Activated CD4-positive, CD25-positive, alpha-beta regulatory T cell (primary cell): Measurements from ENCODE around the gene MTA3.

Source experiments
- DNase-seq, 4 experiments: peaks; one replicate each; lab custom pipeline; 2025; lab: John Stamatoyannopoulos, UW

MTA3 gene

DNA sequence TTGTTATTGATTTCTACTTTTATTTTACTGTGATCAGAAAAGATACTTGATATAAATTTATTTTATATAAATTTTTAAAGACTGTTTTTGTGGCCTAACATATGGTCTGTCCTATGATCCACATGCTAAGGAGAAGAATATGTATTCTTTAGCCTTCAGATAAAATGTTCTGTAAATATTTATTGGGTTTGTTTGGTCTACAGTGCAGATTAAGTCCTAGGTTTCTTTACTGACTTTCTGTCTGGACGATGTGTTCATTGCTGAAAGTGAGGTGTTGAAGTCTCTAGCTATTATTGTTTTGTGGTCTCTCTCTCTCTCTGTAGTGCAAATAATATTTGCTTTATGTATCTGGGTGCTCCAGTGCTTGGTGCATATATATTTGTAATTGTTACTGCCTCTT lies 165.4 kb downstream of the MTA3 start:
- no peak for DNase-seq

- DNase-seq = no peak
Observed at GRCh38 chr2:42736598-42737322, 168.3 kb downstream of the MTA3 start.

- DNase-seq = no peak
Observed at GRCh38 chr2:42741140-42741539, 172.7 kb downstream of the MTA3 start.

DNA sequence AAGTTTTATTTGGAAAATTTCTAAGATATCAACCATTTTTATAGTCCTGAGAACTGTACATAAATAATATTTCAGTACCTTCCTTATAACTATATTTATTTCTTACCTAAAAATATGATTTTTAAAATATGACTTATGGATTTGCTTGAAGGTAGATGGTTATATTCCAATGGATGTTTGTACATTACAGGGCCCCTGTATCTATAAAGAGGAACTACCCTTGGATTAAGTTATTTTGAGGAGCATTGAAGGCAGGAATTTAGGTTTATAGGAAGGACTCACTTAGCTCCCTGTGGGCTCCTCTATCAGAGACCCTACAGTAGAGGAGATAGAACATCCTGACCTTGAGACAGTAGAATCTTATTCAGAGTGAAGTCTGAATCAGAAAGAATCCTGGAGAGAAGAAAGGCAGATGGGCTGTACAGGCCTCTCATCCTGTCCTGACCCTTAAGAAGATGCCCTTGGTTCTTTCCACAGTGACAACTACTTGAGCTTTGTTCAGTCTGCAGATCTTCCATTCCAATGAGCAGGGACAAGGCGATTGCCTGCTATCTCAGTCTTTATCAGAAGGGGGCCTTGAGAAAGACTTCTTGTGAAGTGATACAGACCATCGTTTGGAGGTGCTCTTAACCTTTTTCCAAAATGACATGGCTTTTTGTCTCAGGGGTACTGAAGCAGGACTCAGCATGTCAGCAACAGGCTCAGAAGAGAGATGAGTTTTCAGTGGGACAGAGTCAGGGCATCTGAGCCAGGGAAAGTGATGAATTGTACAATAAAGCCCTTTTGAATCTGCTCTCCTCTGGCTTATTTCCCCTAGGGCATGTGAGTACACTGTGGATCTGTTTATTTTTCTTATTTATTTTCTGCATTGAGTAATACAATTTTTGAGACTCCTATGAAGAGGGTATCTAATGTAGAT lies 174.6 kb downstream of the MTA3 start:
- DNase-seq = no peak

- no peak for DNase-seq
Observed at GRCh38 chr2:42743659-42743990, 175.2 kb downstream of the MTA3 start.

DNA sequence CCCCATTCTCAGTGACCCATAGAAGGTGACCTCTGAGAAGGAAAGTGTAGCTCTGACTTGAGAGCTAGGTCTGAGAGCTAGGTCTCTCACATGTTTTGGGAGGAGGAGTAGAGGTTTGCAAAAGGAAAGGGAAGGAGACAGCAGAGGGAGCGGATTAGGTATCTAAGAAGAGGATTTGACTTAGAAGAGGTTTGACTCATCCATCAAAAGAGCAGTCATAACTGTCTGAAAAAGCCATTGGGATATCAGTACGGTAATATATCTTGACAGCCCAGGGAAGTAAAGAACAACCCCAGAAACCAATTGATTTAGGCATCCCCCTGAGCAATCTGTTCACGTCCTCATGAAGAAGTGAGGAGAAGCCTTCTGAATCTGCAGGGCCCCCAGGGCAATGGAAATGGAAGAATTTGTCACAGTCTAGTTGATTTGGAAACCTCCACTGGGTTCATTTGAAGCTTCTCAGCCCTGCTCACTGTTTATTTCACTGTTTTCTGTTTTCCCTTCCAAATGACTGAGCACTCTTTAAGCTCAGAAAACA lies 176.2 kb downstream of the MTA3 start:
- DNase-seq = no peak

GRCh38 chr2:42747422-42747821 lies 179.0 kb downstream of the MTA3 start:
- no peak for DNase-seq

DNA sequence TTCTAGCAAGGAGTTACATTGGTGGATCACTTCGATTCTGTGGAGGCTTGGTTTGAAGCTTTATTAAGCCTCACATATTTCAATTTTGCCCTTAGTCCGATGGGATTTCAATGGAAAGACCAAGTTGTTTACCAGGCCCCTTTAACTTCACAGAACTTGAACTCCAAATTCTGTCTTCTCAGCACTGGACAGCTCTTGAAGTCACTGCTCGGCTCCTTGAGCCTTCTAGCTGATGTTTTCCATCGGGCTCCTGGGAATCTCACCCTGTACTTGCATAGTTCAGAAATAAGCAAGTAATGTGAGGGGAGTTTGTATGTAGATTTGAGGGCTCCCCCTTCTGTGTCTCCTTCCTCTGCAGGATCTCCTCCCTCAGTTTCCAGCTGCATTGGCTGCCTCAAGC lies 180.4 kb downstream of the MTA3 start:
- DNase-seq = no peak

- DNase-seq = no peak
Observed at GRCh38 chr2:42752314-42752713, 183.9 kb downstream of the MTA3 start.

DNA sequence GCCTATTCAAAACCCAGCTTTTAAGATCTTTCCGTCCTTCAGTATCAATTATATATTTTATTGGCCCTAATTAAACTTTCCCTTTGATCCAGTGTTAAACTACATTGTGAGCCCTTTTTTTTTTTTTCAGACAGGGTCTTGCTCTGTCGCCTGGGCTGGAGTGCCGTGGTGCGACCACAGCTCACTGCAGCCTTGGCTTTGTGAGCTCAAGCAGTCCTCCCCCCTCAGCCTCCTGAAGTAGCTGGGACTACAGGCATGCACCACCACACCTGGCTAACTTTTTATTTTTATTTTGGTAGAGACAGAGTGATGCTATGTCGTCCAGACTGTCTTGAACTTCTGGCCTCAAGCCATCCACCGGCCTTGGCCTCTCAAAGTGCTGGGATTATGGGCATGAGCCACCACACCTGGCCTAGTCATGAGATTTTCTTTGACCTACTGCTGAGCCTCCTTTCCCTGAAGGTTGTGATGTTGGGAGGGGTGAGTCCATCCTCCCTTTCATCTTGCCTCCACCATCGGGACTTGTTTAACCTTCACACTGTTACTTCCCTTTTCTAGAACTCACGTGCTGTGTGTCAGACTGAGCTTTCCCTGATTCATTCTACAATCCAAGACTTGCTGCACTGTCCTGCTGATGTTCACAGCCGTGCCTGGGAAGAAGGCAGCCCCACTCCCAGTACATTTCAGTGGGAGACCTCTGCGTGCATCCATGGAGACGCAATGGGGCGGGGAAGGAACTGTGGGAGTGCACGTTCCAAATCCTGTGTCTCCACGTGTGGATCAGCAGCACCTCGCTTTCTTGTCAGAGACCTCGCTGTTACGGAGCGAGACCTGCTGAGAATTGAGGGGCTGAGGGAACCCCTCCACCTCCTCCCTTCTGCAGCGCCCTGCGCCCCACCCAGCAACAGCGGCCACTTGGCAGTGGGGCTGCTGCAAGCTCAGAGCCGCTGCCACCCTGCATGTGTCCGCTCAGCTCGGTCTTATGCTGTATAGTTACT lies 184.7 kb downstream of the MTA3 start:
- no peak for DNase-seq

- no peak for DNase-seq
Observed at GRCh38 chr2:42754021-42754775, 185.8 kb downstream of the MTA3 start.

GRCh38 chr2:42754776-42755140 lies 186.3 kb downstream of the MTA3 start:
- DNase-seq = no peak

DNA sequence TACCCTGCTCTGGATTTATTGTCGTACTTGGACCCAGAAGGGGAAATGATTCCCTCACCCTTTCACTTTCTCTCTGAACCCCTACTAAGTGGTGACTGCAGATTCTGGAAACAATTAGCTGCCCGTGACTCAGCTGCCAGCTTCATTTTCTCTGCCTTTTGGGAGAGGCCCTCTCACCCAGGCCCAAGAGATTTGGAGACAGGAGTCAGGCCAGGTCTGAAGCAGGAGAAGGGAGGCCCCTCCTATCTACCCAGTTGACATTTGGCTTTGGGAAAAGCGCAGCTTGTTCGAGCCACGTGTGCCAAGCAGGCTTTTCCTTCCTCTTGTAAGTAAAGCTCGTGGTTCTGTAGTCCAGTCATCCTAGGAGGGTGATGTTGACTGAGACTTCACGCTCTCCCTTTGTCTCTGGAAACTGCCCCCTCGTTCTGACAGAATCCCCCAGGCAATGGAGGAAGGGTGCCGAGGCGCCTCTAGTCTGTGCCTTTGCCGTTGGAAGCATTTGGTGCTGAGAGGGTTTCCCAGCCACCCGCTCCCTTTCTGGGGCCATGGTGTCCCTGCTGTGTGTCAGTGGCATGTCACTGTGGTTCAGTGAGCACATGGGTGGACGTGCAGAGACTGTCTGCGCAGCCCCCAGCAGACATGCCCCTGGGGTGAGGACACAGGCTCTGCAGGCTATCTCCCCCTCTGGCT lies 186.9 kb downstream of the MTA3 start:
- DNase-seq = no peak

- DNase-seq = no peak
Observed at GRCh38 chr2:42756150-42756775, 187.8 kb downstream of the MTA3 start.

DNA sequence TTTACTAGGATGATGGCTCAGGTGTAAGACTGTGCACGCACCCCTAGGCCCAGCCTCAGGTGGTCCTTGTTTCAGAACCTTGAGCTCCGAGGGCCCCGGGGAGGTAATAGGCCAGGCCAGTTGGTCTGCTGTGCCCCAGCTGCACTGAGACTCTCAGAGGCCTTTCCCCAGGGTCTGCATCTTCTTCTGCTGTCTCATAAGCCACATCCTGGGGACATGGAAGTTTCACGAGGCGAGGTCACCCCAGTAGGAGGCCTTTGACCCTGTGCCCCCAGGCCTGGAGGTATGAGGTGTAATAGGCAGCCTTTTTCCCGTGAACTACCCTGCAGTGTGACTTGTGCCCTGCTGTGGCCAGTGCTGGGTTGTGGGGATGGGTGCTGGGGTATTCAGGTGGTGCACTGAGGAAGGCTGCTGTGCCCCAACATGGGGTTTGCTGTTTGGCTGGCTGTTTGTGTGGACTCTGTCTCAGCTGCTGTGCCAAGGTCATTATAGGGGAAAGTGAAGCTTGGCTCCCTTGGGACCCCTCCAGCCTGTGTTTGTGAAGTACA lies 188.6 kb downstream of the MTA3 start:
- DNase-seq = no peak

DNA sequence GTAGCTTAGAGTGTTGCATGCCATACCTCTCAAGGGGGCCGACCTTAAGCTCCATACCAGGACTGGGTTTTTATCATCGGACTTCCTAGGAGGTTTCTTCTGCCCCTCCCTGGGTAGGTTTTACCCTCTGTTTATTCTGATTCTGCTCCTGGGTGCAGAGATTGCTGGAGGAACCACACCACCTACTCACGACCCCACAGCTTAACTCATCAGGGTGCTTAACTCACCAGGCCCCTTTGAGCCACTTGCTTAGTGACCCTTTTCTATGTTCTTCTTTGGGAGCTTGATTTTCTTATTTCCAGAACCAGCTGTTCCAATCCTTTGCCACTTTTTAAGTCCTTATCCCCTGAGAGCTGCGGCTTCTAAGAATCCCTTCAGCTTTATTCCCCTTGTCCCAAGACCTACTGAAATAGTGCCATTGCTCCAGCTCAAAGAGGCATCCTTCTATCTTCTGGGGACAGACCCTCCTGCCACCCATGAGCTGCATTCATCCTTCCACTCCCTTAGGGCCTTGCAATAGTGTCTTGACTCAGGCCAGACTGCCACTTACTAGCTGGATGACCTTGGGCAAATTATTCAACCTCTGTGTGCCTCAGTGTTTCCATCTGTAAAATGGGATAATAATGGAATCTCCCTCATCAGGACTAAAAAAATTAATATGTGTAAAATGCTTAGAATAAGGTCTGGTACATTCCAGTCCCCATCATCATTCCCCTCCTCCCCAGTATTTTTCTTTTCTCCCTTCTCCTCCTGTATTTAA lies 189.7 kb downstream of the MTA3 start:
- no peak for DNase-seq

DNA sequence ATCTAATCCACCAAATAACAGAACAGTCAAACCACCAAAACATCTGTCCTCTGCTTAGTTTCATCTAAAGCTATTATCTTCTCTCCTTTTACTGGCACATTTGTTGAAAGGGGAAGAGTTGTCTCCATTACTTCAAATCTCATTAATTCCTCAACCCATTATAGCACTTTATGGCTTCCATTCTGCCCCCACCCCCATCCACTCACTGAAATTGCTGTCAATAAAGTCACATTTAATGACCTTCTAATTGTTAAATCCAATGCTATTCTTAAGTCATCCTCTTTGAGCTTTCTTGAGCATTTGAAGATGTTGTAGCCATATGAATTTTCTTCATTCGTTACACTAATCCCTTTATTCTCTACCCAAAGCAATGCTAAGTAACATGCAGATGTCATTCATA lies 190.3 kb downstream of the MTA3 start:
- no peak for DNase-seq

DNA sequence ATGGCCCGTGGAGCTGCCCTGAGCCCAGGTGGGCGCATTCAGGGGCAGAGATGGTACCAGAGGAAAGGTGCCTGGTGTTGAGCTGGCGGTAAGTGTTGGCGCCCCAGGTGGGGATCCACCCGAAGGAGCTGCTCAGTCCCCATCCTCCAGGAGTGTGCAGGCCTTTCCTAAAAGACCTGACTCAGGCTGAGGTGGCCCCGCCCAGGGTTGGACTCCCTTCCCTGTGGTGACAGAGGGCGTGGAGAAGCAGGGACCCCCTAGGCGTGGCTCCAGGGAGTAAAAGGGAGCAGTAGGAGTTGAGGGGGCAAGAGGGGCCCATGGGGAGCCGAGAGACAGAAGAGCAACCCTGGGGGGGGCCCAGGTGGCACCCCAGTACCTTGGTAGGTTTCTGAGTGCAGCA lies 193.1 kb downstream of the MTA3 start:
- DNase-seq = no peak

DNA sequence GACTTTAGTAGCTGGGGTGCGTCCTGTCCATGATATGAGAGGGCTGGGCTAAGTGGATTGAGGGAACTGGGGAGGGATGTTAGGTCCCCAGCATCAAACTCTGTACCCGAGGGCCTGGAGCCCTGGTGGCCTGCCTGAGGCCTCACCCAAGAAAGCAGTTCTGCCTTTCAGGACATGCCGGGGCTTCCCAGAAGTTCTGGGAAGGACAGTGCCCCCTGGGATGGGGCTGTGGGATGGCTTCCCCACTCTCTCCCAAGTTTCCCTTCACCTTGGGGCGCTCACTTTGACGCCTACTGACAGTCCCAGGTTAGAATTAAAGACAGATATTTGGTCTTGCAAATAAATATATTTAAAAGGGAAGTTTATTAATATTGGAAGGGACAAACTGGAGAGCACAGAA lies 193.7 kb downstream of the MTA3 start:
- DNase-seq = no peak
